ENCODE results near the gene CCDC91. TPM values are rescaled to one million over a fixed set of nuclear protein-coding genes. Genes with fewer than 3 reads are reported as not detected.

Gene CCDC91
- total and polyA plus RNA-seq, 2 of the 4 experiments (the other 2 are of a cell fraction), result 8.6 to 14.7 TPM

- no peak overlapping the region for H3K18ac ChIP-seq (ENCODE audit: low read depth, low read length)
- H4K8ac ChIP-seq (ENCODE audit: low read depth in 2 of 2, low read length in 2 of 2), result no peak overlapping the region
- no peak overlapping the region for H4K5ac ChIP-seq (ENCODE audit: low read depth, low read length)
- DNase-seq (no peak), ATAC-seq (ENCODE audit: low read depth) (no peak)
- no peak overlapping the region for H2BK20ac ChIP-seq (ENCODE audit: low read depth, low read length)
- H2AK9ac ChIP-seq (replicated peaks; ENCODE audit: low read depth, low read length, poor library complexity), result no peak overlapping the region
- ChIA-PET POLR2A (ENCODE audit: unreplicated experiment) (no interaction called here), CTCF (no interaction called here)
- H3K14ac ChIP-seq (replicated peaks; ENCODE audit: low read depth, low read length), result 0 out of 2 replicates have a peak overlapping the region, but pooled peaks have one; percentile 37
- H2AK5ac ChIP-seq (ENCODE audit: low read depth, low read length), result 0 out of 2 replicates have a peak overlapping the region, but pooled peaks have one; percentile 9
- H3K4me2 ChIP-seq (ENCODE audit: low read depth, low read length), result no peak overlapping the region
- no peak overlapping the region for H2AFZ ChIP-seq (replicated peaks; ENCODE audit: low read length, poor library complexity)
- intact Hi-C loops (cut with micrococcal nuclease) (no loop called here), dilution Hi-C loops (cut with HindIII; ENCODE audit: low sequenced_read_pairs, unreplicated experiment) (no loop called here), in situ Hi-C loops (cut with MboI; ENCODE audit: low sequenced_read_pairs) (no loop called here)
- H3K27me3 ChIP-seq (ENCODE audit: control insufficient read depth, insufficient read depth, low read length), result no peaks in the 10 kb centered on the region
- no CpG with 5 or more reads among the region's 10 CpGs for WGBS, 2 experiments (ENCODE audit: extremely low coverage in 2 of 2, insufficient read length in 1 of 2)
- TF ChIP-seq BHLHE40 (IDR thresholded peaks at IDR 0.05; ENCODE audit: low read depth, low read length) (no peak), FOS (IDR thresholded peaks at IDR 0.05; ENCODE audit: low read depth, low read length) (no peak), RCOR1 (IDR thresholded peaks at IDR 0.05; ENCODE audit: insufficient replicate concordance, low read length) (no peak), SMC3 (IDR thresholded peaks at IDR 0.05; ENCODE audit: low read depth, low read length) (no peak), NFE2L2 (IDR thresholded peaks at IDR 0.05; ENCODE audit: low read depth, low read length) (no peak), POLR2A (IDR thresholded peaks at IDR 0.05; ENCODE audit: low read depth, low read length) (no peak), MAZ (IDR thresholded peaks at IDR 0.05; ENCODE audit: borderline replicate concordance, low read depth, low read length) (no peak), RAD21 (IDR thresholded peaks at IDR 0.05; ENCODE audit: low read length) (no peak), MAFK (IDR thresholded peaks at IDR 0.05; ENCODE audit: low read depth, low read length) (no peak), RFX5 (IDR thresholded peaks at IDR 0.05; ENCODE audit: low read depth, low read length) (no peak), CEBPB (IDR thresholded peaks at IDR 0.05; ENCODE audit: low read depth, low read length) (no peak)
- TF ChIP-seq, protein P1, sequence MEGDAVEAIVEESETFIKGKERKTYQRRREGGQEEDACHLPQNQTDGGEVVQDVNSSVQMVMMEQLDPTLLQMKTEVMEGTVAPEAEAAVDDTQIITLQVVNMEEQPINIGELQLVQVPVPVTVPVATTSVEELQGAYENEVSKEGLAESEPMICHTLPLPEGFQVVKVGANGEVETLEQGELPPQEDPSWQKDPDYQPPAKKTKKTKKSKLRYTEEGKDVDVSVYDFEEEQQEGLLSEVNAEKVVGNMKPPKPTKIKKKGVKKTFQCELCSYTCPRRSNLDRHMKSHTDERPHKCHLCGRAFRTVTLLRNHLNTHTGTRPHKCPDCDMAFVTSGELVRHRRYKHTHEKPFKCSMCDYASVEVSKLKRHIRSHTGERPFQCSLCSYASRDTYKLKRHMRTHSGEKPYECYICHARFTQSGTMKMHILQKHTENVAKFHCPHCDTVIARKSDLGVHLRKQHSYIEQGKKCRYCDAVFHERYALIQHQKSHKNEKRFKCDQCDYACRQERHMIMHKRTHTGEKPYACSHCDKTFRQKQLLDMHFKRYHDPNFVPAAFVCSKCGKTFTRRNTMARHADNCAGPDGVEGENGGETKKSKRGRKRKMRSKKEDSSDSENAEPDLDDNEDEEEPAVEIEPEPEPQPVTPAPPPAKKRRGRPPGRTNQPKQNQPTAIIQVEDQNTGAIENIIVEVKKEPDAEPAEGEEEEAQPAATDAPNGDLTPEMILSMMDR (conservative IDR thresholded peaks at IDR 0.05; ENCODE audit: low read depth, low read length), result no peak
- TF ChIP-seq, protein P2, sequence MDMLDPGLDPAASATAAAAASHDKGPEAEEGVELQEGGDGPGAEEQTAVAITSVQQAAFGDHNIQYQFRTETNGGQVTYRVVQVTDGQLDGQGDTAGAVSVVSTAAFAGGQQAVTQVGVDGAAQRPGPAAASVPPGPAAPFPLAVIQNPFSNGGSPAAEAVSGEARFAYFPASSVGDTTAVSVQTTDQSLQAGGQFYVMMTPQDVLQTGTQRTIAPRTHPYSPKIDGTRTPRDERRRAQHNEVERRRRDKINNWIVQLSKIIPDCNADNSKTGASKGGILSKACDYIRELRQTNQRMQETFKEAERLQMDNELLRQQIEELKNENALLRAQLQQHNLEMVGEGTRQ (IDR thresholded peaks at IDR 0.05; ENCODE audit: low read depth, low read length), result no peak
- TF ChIP-seq, protein P3, sequence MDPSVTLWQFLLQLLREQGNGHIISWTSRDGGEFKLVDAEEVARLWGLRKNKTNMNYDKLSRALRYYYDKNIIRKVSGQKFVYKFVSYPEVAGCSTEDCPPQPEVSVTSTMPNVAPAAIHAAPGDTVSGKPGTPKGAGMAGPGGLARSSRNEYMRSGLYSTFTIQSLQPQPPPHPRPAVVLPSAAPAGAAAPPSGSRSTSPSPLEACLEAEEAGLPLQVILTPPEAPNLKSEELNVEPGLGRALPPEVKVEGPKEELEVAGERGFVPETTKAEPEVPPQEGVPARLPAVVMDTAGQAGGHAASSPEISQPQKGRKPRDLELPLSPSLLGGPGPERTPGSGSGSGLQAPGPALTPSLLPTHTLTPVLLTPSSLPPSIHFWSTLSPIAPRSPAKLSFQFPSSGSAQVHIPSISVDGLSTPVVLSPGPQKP (IDR thresholded peaks at IDR 0.05; ENCODE audit: borderline replicate concordance, low read depth, low read length), result no peak
- no peak overlapping the region for H3K4me3 ChIP-seq (ENCODE audit: insufficient read depth, low read depth, low read length)
- H2BK120ac ChIP-seq (ENCODE audit: low read depth, low read length), result no peak overlapping the region
- no peak overlapping the region for H3K4ac ChIP-seq (ENCODE audit: low read depth, low read length)
- no peaks in the 10 kb centered on the region for H3K9me3 ChIP-seq (ENCODE audit: control insufficient read depth, insufficient read depth, low read length)
- H3K56ac ChIP-seq (ENCODE audit: extremely low read depth, insufficient read depth, low read length), result no peak overlapping the region
- no peak overlapping the region for H3K9ac ChIP-seq (ENCODE audit: low read depth, low read length)
- H4K20me1 ChIP-seq (ENCODE audit: insufficient read depth, low read length), result no peaks in the 10 kb centered on the region
- no peaks in the 10 kb centered on the region for H3K9me1 ChIP-seq (ENCODE audit: insufficient read depth, low read length)
- no peaks in the 10 kb centered on the region for H3K4me1 ChIP-seq (ENCODE audit: control insufficient read depth, insufficient read depth, low read length)
- no peaks in the 10 kb centered on the region for H3K36me3 ChIP-seq (ENCODE audit: control insufficient read depth, insufficient read depth, low read length)
- 0 out of 4 replicates have a peak, but pooled peaks cover 0 to 3% of the 10 kb centered on the region in 2 experiments for H3K79me1 ChIP-seq (ENCODE audit: low read depth in 1 of 2, low read length in 2 of 2)
- H2BK15ac ChIP-seq (ENCODE audit: low read depth, low read length), result no peak overlapping the region
- no peak overlapping the region for H2BK5ac ChIP-seq (ENCODE audit: low read depth, low read length, poor library complexity, severe bottlenecking)
- no peak overlapping the region for H4K91ac ChIP-seq (ENCODE audit: insufficient read depth, low read depth, low read length)
- H3K23ac ChIP-seq (ENCODE audit: low read depth, low read length), result no peak overlapping the region
- H3K27ac ChIP-seq (ENCODE audit: insufficient read depth, low read length), result no peak overlapping the region
- BruUV-seq (replicated peaks), result no TSS peak
Measured at GRCh38 chr12:28543021-28543890, 353.0 kb downstream of the CCDC91 start.

All from IMR-90 (cell line).